A673 (cell line): ENCODE data around the gene ARHGAP22. TPM values are rescaled to one million over a fixed set of nuclear protein-coding genes. Genes with fewer than 3 reads are reported as not detected.

ENCODE experiments used
- BruUV-seq: library from RNA; stranded (reverse); fragments of 400-500 nt; replicated peaks from 2 replicates; lab custom pipeline; 2021; lab: Mats Ljungman, UMichigan
- CTCF ChIA-PET: fragments of 300-600 bp; sonication (Branson Sonifier 250); formaldehyde crosslinking; loops from one replicate; lab custom pipeline; 2022; ENCODE audit warnings: antibody characterized with exemption; lab: Charles Lee
- POLR2A ChIA-PET: fragments of 300-600 bp; sonication (Branson Sonifier 250); formaldehyde crosslinking; loops from one replicate; lab custom pipeline; 2022; ENCODE audit warnings: antibody characterized with exemption; ENCODE audit not compliant: low non-redundant PET; lab: Charles Lee
- DNase-seq: peaks from one replicate; pipeline ENCODE4 v3.0.0-alpha.2; 2015; ENCODE audit warnings: low spot score
- H3K27ac ChIP-seq: fragments of 200-600 bp; sonication (generic); 2 replicates; pipeline ENCODE4 v1.5.1; 2016; ENCODE audit warnings: mixed run types, low read depth, mild to moderate bottlenecking, mixed read lengths, antibody characterized with exemption, low read length; ENCODE audit not compliant: poor library complexity, severe bottlenecking
- H3K27me3 ChIP-seq: fragments of 200-600 bp; sonication (generic); replicated peaks from 2 replicates; pipeline ENCODE4 v1.6.1; 2017; ENCODE audit warnings: mixed run types, low read depth, mild to moderate bottlenecking, mixed read lengths, antibody characterized with exemption, low read length; ENCODE audit not compliant: insufficient read depth, poor library complexity
- H3K36me3 ChIP-seq: fragments of 200-600 bp; sonication (generic); 2 replicates; pipeline ENCODE4 v1.6.1; 2016; ENCODE audit warnings: mixed run types, mild to moderate bottlenecking, mixed read lengths, antibody characterized with exemption, low read length; ENCODE audit not compliant: insufficient read depth, poor library complexity, severe bottlenecking
- H3K4me1 ChIP-seq: fragments of 200-600 bp; sonication (generic); 2 replicates; pipeline ENCODE4 v1.6.1; 2017; ENCODE audit warnings: mixed run types, mild to moderate bottlenecking, mixed read lengths, antibody characterized with exemption, low read length; ENCODE audit not compliant: insufficient read depth, poor library complexity, severe bottlenecking
- H3K4me3 ChIP-seq: fragments of 200-600 bp; sonication (generic); 2 replicates; pipeline ENCODE4 v1.5.1; 2016; ENCODE audit warnings: low read depth, mixed run types, mild to moderate bottlenecking, mixed read lengths, low read length; ENCODE audit not compliant: poor library complexity, severe bottlenecking
- H3K9me3 ChIP-seq: fragments of 200-600 bp; sonication (generic); 2 replicates; pipeline ENCODE4 v1.6.1; 2016; ENCODE audit warnings: mixed run types, low read depth, mild to moderate bottlenecking, mixed read lengths, antibody characterized with exemption, low read length; ENCODE audit not compliant: poor library complexity, severe bottlenecking
- CTCF ChIP-seq: fragments of 300-800, 200-600 bp; sonication (generic); conservative IDR thresholded peaks from 2 replicates; pipeline ENCODE4 v1.5.1; 2017; ENCODE audit warnings: low read depth, mild to moderate bottlenecking, antibody characterized with exemption, low read length, moderate library complexity, mixed read lengths
- EZH2 ChIP-seq: fragments of 200-600 bp; sonication (generic); IDR thresholded peaks from 2 replicates; pipeline ENCODE4 v1.6.1; 2017; ENCODE audit warnings: borderline replicate concordance, low read depth, mild to moderate bottlenecking, mixed read lengths, antibody characterized with exemption, low read length; ENCODE audit not compliant: poor library complexity, severe bottlenecking
- intact Hi-C: fragments of 100-400 bp; cut with micrococcal nuclease; formaldehyde crosslinking; loops from one replicate; pipeline ENCODE4 v1.10.0; 2022; ENCODE audit not compliant: unreplicated experiment
- total RNA-seq: library from RNA; stranded (reverse); gene quantifications from 2 replicates; pipeline ENCODE4 v1.2.3, GENCODE V29; 2021

The ARHGAP22 gene
- total RNA-seq, 1 experiment from 2014 or later, result 0.47 TPM

GRCh38 chr10:48633381-48634197 is 28.7 kb upstream of the ARHGAP22 start:
- CTCF ChIA-PET, result no interaction called here
- intact Hi-C loops, result no loop called here
- DNase-seq, result no peak
- H3K27me3 ChIP-seq, result peaks cover 9% of the 10 kb centered on the region
- no peaks in the 10 kb centered on the region for H3K4me1 ChIP-seq
- no peak overlapping the region for H3K4me3 ChIP-seq
- TF ChIP-seq EZH2 (no peak), CTCF (no peak)
- no peaks in the 10 kb centered on the region for H3K36me3 ChIP-seq
- no peak overlapping the region for H3K27ac ChIP-seq
- no TSS peak for BruUV-seq
- H3K9me3 ChIP-seq, result no peaks in the 10 kb centered on the region
- POLR2A ChIA-PET, result no interaction called here

- H3K4me1 ChIP-seq, result no peaks in the 10 kb centered on the region
- ChIA-PET CTCF (no interaction called here), POLR2A (no interaction called here)
- no peak overlapping the region for H3K4me3 ChIP-seq
- no peaks in the 10 kb centered on the region for H3K9me3 ChIP-seq
- DNase-seq, result no peak
- BruUV-seq, result no TSS peak
- peaks cover 9% of the 10 kb centered on the region for H3K27me3 ChIP-seq
- no peaks in the 10 kb centered on the region for H3K36me3 ChIP-seq
- intact Hi-C loops, result no loop called here
- no peak overlapping the region for H3K27ac ChIP-seq
- TF ChIP-seq EZH2 (no peak), CTCF (no peak)
These were observed 27.3 kb upstream of the ARHGAP22 start for GRCh38 chr10:48632166-48632565.

- H3K27ac ChIP-seq, result no peak overlapping the region
- no peak for DNase-seq
- no peaks in the 10 kb centered on the region for H3K4me1 ChIP-seq
- BruUV-seq, result no TSS peak
- H3K27me3 ChIP-seq, result peaks cover 15% of the 10 kb centered on the region
- no peaks in the 10 kb centered on the region for H3K36me3 ChIP-seq
- intact Hi-C loops, result no loop called here
- H3K9me3 ChIP-seq, result no peaks in the 10 kb centered on the region
- no peak overlapping the region for H3K4me3 ChIP-seq
- TF ChIP-seq EZH2 (no peak), CTCF (no peak)
- ChIA-PET POLR2A (no interaction called here), CTCF (no interaction called here)
These were observed 23.2 kb upstream of the ARHGAP22 start for GRCh38 chr10:48627984-48628609.
